Central memory CD8-positive, alpha-beta T cell (primary cell): ENCODE data around the gene APOD.
"Not testable (repeated sequence)": the region's sequence is repeated elsewhere in the genome, so short reads cannot be mapped to it uniquely, and the experiment has no call there.

Source experiments
- ATAC-seq: fragments of 150-1000 bp; cut with Tn5 transposase; replicated peaks from 2 replicates; pipeline ENCODE4 v1.10.0; 2022; ENCODE audit warnings: mild to moderate bottlenecking, moderate FRiP score, moderate number of reproducible peaks; ENCODE audit not compliant: poor library complexity, severe bottlenecking; ENCODE audit errors: extremely low read depth
- DNase-seq, 2 donors: peaks; one replicate each; pipeline ENCODE4 v3.0.0; 2021; ENCODE audit warnings: low spot score in 2 of 2
- H3K27ac Mint-ChIP-seq: one replicate; pipeline ENCODE4 v1.8.0; 2022; ENCODE audit warnings: low read depth, mild to moderate bottlenecking, moderate library complexity, mixed read lengths
- H3K27me3 Mint-ChIP-seq: one replicate; pipeline ENCODE4 v1.8.0; 2022; ENCODE audit warnings: mixed read lengths
- H3K36me3 Mint-ChIP-seq: one replicate; pipeline ENCODE4 v1.8.0; 2022; ENCODE audit warnings: mild to moderate bottlenecking, moderate library complexity, mixed read lengths; ENCODE audit not compliant: insufficient read depth
- H3K4me1 Mint-ChIP-seq: one replicate; pipeline ENCODE4 v1.8.0; 2022; ENCODE audit warnings: mixed read lengths
- H3K4me3 Mint-ChIP-seq: one replicate; pipeline ENCODE4 v1.8.0; 2022; ENCODE audit warnings: mild to moderate bottlenecking, moderate library complexity, mixed read lengths
- H3K9me3 Mint-ChIP-seq: one replicate; pipeline ENCODE4 v1.8.0; 2022; ENCODE audit warnings: mixed read lengths

The APOD gene

DNA sequence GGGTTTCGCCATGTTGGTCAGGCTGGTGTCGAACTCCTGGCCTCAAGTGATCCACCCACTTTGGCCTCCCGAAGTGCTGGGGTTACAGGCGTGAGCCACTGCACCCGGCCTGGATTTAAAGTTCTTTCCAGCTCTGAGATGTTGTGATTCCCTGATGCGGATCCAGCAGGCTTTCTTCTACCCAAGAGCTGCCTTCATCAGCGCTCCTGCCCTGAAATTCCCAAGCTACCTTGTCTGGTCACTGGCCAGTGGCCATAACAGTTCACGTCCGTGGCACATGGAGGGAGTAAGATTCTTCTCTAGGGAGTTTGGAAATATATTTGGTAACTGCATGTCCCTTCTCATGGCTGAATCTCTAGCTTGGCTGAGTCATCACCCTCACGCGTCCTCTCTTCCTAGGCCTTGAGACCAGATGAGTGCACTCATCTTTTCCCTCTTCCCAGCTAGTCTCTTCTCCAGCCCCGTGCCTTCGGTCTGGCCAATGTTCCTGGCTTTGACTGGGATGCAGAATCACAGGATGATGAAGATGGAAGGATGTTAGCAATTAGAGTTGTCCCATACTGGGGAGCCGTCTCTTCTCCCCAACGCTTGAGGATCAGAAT, 29.8 kb upstream of the APOD start:
- Mint-ChIP-seq H3K4me3 (no peak overlapping the region), H3K27ac (peak overlapping the region; percentile 59), H3K4me1 (peaks cover 25% of the 10 kb centered on the region), H3K27me3 (no peaks in the 10 kb centered on the region), H3K36me3 (no peaks in the 10 kb centered on the region), H3K9me3 (no peaks in the 10 kb centered on the region)
- no peak for ATAC-seq
- no peak for DNase-seq

DNA sequence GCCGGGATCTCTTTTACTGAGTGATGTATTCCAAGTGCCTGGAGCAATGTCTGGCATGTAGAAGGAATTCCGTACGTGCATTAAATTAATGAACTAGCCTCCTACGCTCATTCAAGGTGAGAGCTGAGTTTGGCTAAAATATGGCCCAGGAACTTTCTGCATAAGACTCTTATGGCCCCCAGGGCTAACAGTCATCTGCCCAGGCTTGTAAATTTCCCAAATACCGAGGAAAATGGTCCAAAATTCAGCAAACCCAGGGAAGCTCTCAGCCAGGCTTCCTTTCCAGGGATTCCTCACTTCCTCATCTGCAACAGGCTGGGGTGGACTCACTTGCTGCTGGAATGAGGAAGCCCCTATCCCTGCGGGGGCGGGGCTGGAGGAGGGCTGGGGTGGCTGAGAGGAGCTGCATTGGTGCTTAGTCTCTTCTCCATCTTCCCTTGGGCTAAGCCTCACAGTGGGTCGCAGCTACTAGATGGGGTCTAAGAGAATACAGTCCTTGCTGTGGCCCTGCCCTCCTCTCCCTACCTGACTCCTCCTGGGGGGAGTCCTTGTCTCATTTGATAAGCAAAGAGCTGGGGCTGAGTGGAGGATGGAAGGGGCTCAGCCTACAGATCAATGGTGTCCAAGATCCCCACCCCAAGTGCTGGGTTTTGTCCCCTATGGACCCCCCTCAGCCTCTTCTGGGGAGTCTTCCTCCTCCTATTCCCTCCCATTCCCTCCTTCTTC, 28.5 kb upstream of the APOD start:
- ATAC-seq (no peak), DNase-seq (no peak)
- H3K4me3 Mint-ChIP-seq = no peak overlapping the region
- peaks cover 5% of the 10 kb centered on the region for H3K9me3 Mint-ChIP-seq
- no peaks in the 10 kb centered on the region for H3K36me3 Mint-ChIP-seq
- H3K4me1 Mint-ChIP-seq = peaks cover 25% of the 10 kb centered on the region
- no peak overlapping the region for H3K27ac Mint-ChIP-seq
- H3K27me3 Mint-ChIP-seq = no peaks in the 10 kb centered on the region

DNA sequence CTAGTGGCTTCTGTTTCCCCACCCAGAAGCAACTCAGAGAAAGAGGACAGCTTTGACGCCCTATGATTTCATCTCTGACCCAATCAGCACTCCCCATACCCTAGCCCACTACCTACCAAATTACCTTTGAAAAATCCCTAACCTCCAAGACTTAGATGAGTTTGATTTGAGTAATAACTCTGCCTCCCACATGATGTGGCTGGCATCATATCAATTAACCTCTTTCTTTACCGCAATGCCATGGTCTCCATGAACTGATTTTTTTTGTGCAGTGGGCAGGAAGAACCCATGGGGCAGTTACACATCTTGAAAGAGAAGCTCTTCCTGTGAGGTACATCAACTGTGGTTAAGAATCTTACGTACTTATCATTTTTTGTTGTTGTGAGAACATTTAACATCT, 25.5 kb upstream of the APOD start:
- Mint-ChIP-seq H3K36me3 (no peaks in the 10 kb centered on the region), H3K27me3 (no peaks in the 10 kb centered on the region), H3K9me3 (peaks cover 8% of the 10 kb centered on the region), H3K4me3 (peak overlapping the region; percentile 7), H3K27ac (peak overlapping the region; percentile 86), H3K4me1 (peaks cover 15% of the 10 kb centered on the region)
- DNase-seq (peak in 1 of 2 donors; percentile 29), ATAC-seq (peak; percentile 89)

DNA sequence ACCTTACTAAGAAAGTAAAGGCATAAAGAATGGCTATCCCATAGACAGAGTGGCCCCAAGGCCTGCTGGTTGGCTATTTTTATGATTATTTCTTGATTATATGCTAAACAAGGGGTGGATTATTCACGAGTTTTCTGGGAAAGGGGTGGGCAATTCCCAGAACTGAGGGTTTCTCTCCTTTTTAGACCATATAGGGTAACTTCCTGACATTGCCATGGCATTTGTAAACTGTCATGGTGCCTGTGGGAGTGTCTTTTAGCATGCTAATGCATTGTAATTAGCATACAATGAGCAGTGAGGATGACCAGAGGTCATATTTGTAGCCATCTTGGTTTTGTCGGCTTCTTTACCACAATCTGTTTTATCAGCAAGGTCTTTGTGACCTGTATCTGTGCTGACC, 18.0 kb upstream of the APOD start:
- H3K4me3 Mint-ChIP-seq, H3K27ac Mint-ChIP-seq, DNase-seq, H3K36me3 Mint-ChIP-seq, H3K27me3 Mint-ChIP-seq, ATAC-seq, H3K4me1 Mint-ChIP-seq, H3K9me3 Mint-ChIP-seq: not testable (repeated sequence)

DNA sequence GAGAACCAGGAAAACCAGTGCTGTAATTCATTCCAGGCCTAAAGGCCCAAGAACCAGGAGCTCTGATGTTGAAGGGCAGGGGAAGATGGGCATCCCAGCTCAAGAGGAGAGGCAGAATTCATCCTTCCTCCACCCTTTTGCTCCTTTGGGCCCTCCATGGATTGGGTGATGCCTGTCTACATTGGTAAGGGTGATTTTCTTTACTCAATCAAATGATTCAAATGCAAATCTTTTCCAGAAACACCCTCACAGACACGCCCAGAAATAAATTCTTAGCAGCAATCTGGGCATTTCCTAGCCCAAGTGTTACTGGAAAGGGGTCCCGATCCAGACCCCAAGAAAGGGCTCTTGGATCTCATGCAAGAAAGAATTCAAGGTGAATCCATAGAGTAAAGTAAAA, 17.6 kb upstream of the APOD start:
- Mint-ChIP-seq H3K9me3 (no peaks in the 10 kb centered on the region), H3K36me3 (no peaks in the 10 kb centered on the region), H3K27me3 (no peaks in the 10 kb centered on the region), H3K27ac (no peak overlapping the region), H3K4me1 (peaks cover 6% of the 10 kb centered on the region), H3K4me3 (no peak overlapping the region)
- ATAC-seq = no peak
- DNase-seq = no peak

DNA sequence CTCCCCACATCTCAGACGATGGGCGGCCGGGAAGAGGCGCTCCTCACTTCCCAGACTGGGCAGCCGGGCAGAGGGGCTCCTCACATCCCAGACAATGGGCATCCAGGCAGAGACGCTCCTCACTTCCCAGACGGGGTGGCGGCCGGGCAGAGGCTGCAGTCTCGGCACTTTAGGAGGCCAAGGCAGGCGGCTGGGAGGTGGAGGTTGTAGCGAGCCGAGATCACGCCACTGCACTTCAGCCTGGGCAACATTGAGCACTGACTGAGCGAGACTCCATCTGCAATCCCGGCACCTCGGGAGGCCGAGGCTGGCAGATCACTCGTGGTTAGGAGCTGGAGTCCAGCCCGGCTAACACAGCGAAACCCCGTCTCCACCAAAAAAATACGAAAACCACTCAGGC, 16.2 kb upstream of the APOD start:
- not testable (repeated sequence) for H3K36me3 Mint-ChIP-seq, H3K4me3 Mint-ChIP-seq, ATAC-seq, H3K27ac Mint-ChIP-seq, H3K4me1 Mint-ChIP-seq, H3K27me3 Mint-ChIP-seq, H3K9me3 Mint-ChIP-seq, DNase-seq

DNA sequence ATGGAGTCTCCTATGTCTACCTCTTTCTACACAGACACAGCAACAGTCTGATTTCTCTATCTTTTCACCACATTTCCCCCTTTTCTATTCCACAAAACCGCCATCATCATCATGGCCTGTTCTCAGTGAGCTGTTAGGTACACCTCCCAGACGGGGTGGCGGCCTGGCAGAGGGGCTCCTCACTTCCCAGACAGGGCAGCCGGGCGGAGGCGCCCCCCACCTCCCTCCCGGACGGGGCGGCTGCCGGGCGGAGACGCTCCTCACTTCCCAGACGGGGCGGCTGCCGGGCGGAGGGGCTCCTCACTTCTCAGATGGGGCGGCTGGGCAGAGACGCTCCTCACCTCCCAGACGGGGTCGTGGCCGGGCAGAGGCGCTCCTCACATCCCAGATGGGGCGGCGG, 15.8 kb upstream of the APOD start:
- H3K27me3 Mint-ChIP-seq, H3K9me3 Mint-ChIP-seq, H3K4me1 Mint-ChIP-seq, H3K27ac Mint-ChIP-seq, H3K4me3 Mint-ChIP-seq, ATAC-seq, H3K36me3 Mint-ChIP-seq, DNase-seq: not testable (repeated sequence)

DNA sequence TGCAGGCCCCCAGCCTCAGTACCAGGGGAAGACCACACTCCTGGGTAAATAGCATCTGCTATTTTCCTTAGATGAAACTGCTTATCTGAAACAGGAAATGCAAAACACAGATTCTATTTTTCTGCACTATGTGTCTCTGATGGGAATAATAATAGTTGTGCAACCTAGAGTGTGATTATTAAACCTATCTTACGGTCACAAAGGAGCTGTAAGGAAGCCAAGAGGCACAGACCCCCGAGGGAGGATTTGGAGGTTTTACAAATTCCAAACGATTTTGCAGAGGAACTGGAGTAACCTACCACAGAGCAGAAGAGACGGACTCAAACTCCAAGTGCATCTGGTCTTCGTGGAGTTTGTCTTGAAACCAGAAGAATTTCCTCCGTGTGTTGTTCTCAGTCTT, 14.1 kb upstream of the APOD start:
- no peak overlapping the region for H3K4me3 Mint-ChIP-seq
- peaks cover 6% of the 10 kb centered on the region for H3K4me1 Mint-ChIP-seq
- no peaks in the 10 kb centered on the region for H3K27me3 Mint-ChIP-seq
- H3K27ac Mint-ChIP-seq = no peak overlapping the region
- ATAC-seq = no peak
- H3K9me3 Mint-ChIP-seq = no peaks in the 10 kb centered on the region
- peaks cover 2% of the 10 kb centered on the region for H3K36me3 Mint-ChIP-seq
- DNase-seq = no peak

DNA sequence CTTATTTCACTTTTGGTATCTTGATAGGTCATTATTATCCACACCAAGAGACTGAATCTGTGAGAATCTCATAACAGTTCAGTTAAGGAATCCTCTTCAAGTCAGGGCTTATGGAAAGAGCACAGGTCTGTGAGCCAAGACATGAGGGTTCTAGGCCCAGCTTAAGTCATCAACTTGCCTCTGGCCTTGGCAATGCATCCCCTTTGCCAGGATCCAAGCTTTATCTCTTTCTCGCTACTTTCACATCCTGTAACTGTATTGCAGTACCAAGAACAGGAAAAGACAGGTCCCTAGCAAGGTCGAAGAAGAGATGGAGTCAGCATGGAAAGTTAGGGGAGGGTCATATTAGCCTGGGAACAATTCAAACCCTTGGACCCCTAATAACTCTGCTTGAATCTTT, 13.5 kb upstream of the APOD start:
- Mint-ChIP-seq H3K27ac (no peak overlapping the region), H3K4me1 (peaks cover 6% of the 10 kb centered on the region), H3K9me3 (no peaks in the 10 kb centered on the region), H3K27me3 (no peaks in the 10 kb centered on the region), H3K4me3 (no peak overlapping the region), H3K36me3 (peaks cover 2% of the 10 kb centered on the region)
- ATAC-seq (no peak), DNase-seq (no peak)

DNA sequence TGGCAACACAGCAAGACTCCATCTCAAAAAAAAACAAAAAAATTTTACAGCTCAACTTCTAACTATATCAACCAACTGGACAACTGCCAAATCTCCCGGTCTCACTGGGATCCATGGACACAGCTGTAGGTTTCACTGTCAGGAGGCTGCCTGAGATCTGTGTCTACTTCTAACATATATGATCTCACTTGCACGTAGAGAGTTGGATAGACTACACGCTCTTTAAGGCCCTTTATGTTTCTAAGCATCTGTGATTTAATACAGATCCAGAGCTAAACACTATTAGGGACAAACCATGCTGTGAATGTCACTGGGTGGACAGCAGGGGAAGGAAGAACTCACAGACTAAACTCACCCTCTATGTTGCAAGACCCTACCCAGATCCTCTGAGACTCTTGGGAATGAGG, 13.0 kb upstream of the APOD start:
- ATAC-seq (no peak), DNase-seq (no peak)
- Mint-ChIP-seq H3K36me3 (peaks cover 2% of the 10 kb centered on the region), H3K27me3 (no peaks in the 10 kb centered on the region), H3K27ac (no peak overlapping the region), H3K4me3 (no peak overlapping the region), H3K9me3 (no peaks in the 10 kb centered on the region), H3K4me1 (peaks cover 6% of the 10 kb centered on the region)

DNA sequence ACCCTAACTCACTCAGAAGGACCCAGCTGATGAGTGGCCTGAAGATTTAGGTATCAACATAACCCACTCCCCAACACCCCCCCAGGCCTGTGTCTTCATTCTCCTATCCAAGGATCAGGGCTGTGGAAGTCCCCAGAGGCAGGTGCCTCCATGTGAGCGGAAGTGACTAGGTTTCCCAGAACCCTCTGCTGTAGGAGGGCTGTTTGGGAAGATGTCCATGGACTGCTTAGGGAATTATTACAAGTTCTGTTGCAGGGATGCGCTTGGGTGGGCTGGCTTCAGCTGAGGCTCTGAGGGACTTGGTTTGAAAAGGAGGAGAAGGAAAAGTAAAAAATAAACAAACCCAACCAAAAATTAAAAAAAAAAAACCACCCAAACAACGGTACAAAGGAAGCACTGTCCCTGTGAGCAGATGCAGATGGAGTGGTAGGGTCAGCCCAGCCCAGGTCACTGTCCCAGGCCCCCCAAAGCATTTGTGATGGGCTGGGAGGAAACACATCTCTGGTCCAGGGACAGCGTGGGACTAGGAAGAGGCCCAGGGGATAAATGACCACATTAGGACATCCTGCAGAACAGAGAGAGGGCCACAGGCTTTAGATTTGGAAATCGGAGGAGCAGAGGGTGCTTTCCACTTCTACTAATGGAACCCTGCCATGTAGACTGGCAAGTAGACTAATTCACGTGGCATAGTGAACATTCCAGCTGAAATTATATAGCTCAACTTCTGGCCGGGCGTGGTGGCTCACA, 12.2 kb upstream of the APOD start:
- no peak for DNase-seq
- no peak overlapping the region for H3K4me3 Mint-ChIP-seq
- no peak for ATAC-seq
- no peaks in the 10 kb centered on the region for H3K9me3 Mint-ChIP-seq
- H3K4me1 Mint-ChIP-seq = peaks cover 6% of the 10 kb centered on the region
- H3K27ac Mint-ChIP-seq = no peak overlapping the region
- H3K27me3 Mint-ChIP-seq = no peaks in the 10 kb centered on the region
- H3K36me3 Mint-ChIP-seq = peaks cover 2% of the 10 kb centered on the region

DNA sequence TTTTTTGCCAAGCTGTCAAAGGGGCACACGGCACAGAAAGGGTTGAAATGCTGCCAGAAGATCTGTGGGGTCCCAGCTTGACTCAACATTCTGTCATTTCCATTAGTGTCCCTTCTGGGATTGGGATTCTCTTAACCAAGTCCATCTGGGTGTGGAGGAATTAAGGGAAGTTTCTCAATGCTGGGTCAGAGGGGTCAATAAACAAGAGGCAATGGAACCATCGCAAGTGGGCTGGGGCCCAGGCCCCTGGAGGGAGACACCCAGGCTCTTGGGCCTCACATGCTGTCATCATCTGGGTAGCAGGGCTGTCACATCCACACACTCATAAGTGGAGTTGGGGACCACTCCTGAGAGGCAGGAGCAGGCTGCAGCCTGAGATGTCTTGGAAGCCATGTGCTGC, 8.1 kb upstream of the APOD start:
- no peaks in the 10 kb centered on the region for H3K4me1 Mint-ChIP-seq
- H3K4me3 Mint-ChIP-seq = no peak overlapping the region
- H3K27me3 Mint-ChIP-seq = no peaks in the 10 kb centered on the region
- no peak overlapping the region for H3K27ac Mint-ChIP-seq
- peaks cover 2% of the 10 kb centered on the region for H3K36me3 Mint-ChIP-seq
- no peak for DNase-seq
- no peaks in the 10 kb centered on the region for H3K9me3 Mint-ChIP-seq
- ATAC-seq = no peak

DNA sequence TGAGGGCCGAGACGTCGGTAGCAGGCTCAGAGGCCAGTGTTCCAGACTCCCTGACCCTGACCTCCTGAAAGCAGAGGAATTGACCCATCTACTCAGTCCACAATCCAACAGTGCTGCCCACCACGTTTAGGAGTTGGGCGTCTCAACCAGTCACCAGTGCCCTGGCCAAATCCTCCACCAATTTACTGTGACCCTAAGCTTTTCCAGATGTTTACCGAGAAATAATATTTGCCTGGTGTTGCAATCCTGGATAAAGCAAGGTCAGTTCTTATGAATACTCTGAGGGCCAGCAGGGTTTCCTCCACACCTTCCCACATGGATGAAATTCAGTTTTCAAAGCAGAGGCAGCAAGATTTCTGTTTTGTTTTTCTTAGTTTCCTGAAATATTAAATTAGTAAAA, 7.5 kb upstream of the APOD start:
- DNase-seq (no peak), ATAC-seq (no peak)
- no peaks in the 10 kb centered on the region for H3K4me1 Mint-ChIP-seq
- H3K27ac Mint-ChIP-seq = no peak overlapping the region
- H3K27me3 Mint-ChIP-seq = no peaks in the 10 kb centered on the region
- H3K9me3 Mint-ChIP-seq = no peaks in the 10 kb centered on the region
- no peak overlapping the region for H3K4me3 Mint-ChIP-seq
- peaks cover 2% of the 10 kb centered on the region for H3K36me3 Mint-ChIP-seq
